ENCODE measurements around the gene SMIM28. TPM values are rescaled to one million over a fixed set of nuclear protein-coding genes. Genes with fewer than 3 reads are reported as not detected.
A peak's percentile ranks its signal among the peaks of the same experiment; 100 is the strongest.

SMIM28 gene
- total RNA-seq, 4 donors from 2014 or later: not detected

GRCh38 chr6:138370631-138371451 lies 6.9 kb upstream of the SMIM28 start:
- H3K4me3 ChIP-seq: no peak overlapping the region
- no peak for DNase-seq
- H3K9me3 ChIP-seq: no peaks in the 10 kb centered on the region
- no peaks in the 10 kb centered on the region for H3K36me3 ChIP-seq
- no peaks in the 10 kb centered on the region for H3K27me3 ChIP-seq
- no peak overlapping the region for H3K27ac ChIP-seq
- H3K4me1 ChIP-seq: no peaks in the 10 kb centered on the region
- TF ChIP-seq POLR2A (IDR thresholded peaks at IDR 0.05): no peak
- TF ChIP-seq, protein P1, sequence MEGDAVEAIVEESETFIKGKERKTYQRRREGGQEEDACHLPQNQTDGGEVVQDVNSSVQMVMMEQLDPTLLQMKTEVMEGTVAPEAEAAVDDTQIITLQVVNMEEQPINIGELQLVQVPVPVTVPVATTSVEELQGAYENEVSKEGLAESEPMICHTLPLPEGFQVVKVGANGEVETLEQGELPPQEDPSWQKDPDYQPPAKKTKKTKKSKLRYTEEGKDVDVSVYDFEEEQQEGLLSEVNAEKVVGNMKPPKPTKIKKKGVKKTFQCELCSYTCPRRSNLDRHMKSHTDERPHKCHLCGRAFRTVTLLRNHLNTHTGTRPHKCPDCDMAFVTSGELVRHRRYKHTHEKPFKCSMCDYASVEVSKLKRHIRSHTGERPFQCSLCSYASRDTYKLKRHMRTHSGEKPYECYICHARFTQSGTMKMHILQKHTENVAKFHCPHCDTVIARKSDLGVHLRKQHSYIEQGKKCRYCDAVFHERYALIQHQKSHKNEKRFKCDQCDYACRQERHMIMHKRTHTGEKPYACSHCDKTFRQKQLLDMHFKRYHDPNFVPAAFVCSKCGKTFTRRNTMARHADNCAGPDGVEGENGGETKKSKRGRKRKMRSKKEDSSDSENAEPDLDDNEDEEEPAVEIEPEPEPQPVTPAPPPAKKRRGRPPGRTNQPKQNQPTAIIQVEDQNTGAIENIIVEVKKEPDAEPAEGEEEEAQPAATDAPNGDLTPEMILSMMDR (IDR thresholded peaks at IDR 0.05): no peak

- Histone ChIP-seq H3K36me3 (no peaks in the 10 kb centered on the region), H3K27me3 (no peaks in the 10 kb centered on the region), H3K27ac (no peak overlapping the region), H3K4me1 (no peaks in the 10 kb centered on the region), H3K9me3 (no peaks in the 10 kb centered on the region), H3K4me3 (no peak overlapping the region)
- TF ChIP-seq, protein P1 (IDR thresholded peaks at IDR 0.05): no peak
- no peak for TF ChIP-seq POLR2A (IDR thresholded peaks at IDR 0.05)
- no peak for DNase-seq
Observed at GRCh38 chr6:138371452-138371711, 6.3 kb upstream of the SMIM28 start.

DNA sequence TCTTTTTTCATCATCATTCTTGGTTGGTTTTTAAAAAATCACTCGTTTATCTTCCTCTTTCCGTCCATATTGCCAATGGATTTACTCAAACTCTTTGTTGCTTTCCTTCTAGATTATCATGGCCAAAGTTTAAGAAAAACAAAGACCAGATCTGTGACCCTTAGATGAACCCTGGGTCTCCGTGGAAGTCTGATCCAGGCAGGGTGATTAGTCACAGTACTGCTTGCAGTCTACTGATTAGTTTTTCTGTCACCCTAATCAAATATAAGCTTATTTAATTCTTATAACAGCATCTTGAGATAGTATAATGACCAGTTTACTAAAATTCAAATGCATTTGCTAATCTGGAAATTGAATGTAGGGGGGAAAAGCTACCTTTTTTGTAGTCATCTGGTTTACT lies 6.0 kb upstream of the SMIM28 start:
- no peak for TF ChIP-seq POLR2A (IDR thresholded peaks at IDR 0.05)
- TF ChIP-seq, protein P1 (IDR thresholded peaks at IDR 0.05): no peak
- DNase-seq: no peak
- Histone ChIP-seq H3K9me3 (no peaks in the 10 kb centered on the region), H3K36me3 (no peaks in the 10 kb centered on the region), H3K4me1 (no peaks in the 10 kb centered on the region), H3K4me3 (no peak overlapping the region), H3K27ac (no peak overlapping the region), H3K27me3 (no peaks in the 10 kb centered on the region)

DNA sequence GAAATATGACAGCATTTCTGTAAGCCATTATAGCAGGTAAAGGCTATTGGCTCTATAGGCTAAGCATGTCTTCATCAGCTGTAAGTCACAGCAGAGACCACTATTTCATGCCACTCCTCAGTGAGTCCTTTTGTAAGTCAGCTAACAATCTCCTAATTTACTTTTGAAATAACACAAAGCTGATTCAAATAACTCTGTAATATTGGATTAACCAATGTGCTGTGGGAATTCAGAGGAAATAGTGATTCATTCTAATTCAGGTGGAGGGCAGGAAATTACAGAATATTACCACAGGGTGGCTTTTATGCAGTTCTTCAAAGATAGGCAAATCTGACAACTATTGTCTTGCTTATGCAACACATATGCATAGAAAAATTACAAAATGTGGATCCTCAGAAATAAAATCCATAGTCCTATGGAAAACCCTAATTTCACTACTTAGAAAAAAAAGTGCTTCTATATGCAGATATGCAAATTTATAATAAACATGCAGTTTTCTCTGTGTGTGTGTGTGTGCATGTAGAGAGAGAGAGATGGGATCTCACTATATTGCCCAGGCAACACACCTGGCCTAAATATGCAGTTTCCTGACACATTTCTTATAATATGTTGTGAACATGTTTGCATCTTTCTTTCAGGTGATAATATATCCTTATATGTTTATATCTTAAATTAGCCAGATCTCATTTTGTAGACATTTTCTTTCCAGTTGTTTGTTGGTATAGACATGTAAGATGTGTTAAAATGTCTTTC lies 4.8 kb upstream of the SMIM28 start:
- Histone ChIP-seq H3K36me3 (no peaks in the 10 kb centered on the region), H3K4me3 (no peak overlapping the region), H3K27ac (no peak overlapping the region), H3K27me3 (no peaks in the 10 kb centered on the region), H3K4me1 (no peaks in the 10 kb centered on the region), H3K9me3 (no peaks in the 10 kb centered on the region)
- TF ChIP-seq POLR2A (IDR thresholded peaks at IDR 0.05): no peak
- TF ChIP-seq, protein P1 (IDR thresholded peaks at IDR 0.05): peak in 3 of 6 experiments; percentile 11 to 29 (median 24)
- DNase-seq: no peak

DNA sequence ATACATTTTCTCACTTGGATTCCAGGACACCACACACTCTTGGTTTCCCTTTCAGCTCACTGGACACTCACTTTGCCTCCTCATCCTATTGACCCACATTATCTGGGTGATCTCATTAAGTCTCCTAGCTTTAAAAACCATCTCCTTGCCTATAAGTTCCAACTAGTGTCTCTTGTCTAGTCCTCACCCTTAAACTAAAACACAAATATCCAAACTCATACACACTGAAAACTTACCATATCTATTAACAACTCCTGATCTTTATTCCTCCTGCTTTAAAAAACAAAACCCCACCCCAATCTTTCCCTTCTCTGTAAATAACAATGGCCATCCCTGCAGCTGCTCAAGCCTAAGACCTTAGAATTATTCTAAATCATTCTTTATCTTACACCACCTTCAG lies 3.5 kb upstream of the SMIM28 start:
- Histone ChIP-seq H3K27ac (no peak overlapping the region), H3K4me1 (no peaks in the 10 kb centered on the region), H3K9me3 (no peaks in the 10 kb centered on the region), H3K27me3 (no peaks in the 10 kb centered on the region), H3K4me3 (no peak overlapping the region), H3K36me3 (no peaks in the 10 kb centered on the region)
- no peak for DNase-seq
- no peak for TF ChIP-seq POLR2A (IDR thresholded peaks at IDR 0.05)
- TF ChIP-seq, protein P1 (IDR thresholded peaks at IDR 0.05): no peak

Data from Peyer's patch (tissue), 4 donors.